ENCODE measurements around the gene FUT2. TPM values are rescaled to one million over a fixed set of nuclear protein-coding genes. Genes with fewer than 3 reads are reported as not detected.

Gene FUT2
- total RNA-seq, 1 donor from 2014 or later = 1.5 TPM

DNA sequence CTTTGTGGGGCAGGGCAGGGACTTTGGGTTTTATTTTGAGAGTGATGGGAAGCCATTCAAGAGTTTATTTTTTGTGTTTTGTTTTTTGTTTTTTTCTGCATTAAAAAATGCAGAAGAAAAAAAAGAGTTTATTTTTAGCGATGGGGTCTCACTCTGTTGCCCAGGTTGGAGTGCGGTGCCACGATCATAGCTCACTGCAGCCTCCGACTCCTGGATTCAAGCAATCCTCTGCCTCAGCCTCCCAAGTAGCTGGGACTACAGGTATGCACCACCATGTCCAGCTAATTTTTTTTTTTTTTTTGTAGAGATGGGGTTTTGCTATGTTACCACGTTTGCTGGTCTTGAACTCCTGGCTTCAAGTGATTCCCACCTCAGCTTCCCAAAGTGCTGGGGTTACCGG, 37.3 kb upstream of the FUT2 start:
- TF ChIP-seq, protein P1, sequence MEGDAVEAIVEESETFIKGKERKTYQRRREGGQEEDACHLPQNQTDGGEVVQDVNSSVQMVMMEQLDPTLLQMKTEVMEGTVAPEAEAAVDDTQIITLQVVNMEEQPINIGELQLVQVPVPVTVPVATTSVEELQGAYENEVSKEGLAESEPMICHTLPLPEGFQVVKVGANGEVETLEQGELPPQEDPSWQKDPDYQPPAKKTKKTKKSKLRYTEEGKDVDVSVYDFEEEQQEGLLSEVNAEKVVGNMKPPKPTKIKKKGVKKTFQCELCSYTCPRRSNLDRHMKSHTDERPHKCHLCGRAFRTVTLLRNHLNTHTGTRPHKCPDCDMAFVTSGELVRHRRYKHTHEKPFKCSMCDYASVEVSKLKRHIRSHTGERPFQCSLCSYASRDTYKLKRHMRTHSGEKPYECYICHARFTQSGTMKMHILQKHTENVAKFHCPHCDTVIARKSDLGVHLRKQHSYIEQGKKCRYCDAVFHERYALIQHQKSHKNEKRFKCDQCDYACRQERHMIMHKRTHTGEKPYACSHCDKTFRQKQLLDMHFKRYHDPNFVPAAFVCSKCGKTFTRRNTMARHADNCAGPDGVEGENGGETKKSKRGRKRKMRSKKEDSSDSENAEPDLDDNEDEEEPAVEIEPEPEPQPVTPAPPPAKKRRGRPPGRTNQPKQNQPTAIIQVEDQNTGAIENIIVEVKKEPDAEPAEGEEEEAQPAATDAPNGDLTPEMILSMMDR (IDR thresholded peaks at IDR 0.05; ENCODE audit: unreplicated experiment) = no peak
- H3K4me3 Mint-ChIP-seq (ENCODE audit: unreplicated experiment) = no peak overlapping the region
- H3K4me1 Mint-ChIP-seq (ENCODE audit: unreplicated experiment) = peaks cover 5% of the 10 kb centered on the region
- no peaks in the 10 kb centered on the region for H3K36me3 Mint-ChIP-seq (ENCODE audit: low read depth, unreplicated experiment)
- H3K9me3 Mint-ChIP-seq (ENCODE audit: unreplicated experiment) = no peaks in the 10 kb centered on the region
- H3K27ac Mint-ChIP-seq (ENCODE audit: unreplicated experiment) = no peak overlapping the region
- DNase-seq (ENCODE audit: low spot score) = no peak
- H3K27me3 Mint-ChIP-seq (ENCODE audit: unreplicated experiment) = peaks cover 5% of the 10 kb centered on the region

DNA sequence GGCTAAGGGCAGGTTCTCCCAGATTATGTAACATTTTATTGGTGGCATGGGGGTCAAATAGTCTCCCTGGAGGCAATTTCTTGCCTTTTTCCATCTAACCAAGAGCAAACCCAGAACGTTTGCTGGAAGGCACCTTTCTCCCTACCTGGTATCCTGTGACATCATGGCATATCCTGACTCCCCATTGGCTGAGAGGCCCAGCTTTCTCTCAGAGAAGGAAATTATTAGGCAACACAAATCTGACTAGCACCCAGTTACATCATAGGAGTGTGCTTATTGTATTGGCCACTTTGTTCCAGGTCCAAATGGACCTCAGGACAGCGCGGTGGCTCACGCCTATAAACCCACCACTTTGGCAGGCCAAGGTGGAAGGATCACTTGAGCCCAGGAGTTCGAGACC, 36.0 kb upstream of the FUT2 start:
- Mint-ChIP-seq H3K4me3 (ENCODE audit: unreplicated experiment) (no peak overlapping the region), H3K9me3 (ENCODE audit: unreplicated experiment) (no peaks in the 10 kb centered on the region), H3K4me1 (ENCODE audit: unreplicated experiment) (peaks cover 5% of the 10 kb centered on the region), H3K27ac (ENCODE audit: unreplicated experiment) (no peak overlapping the region), H3K27me3 (ENCODE audit: unreplicated experiment) (peaks cover 5% of the 10 kb centered on the region), H3K36me3 (ENCODE audit: low read depth, unreplicated experiment) (no peaks in the 10 kb centered on the region)
- DNase-seq (ENCODE audit: low spot score) = no peak
- TF ChIP-seq, protein P1 (IDR thresholded peaks at IDR 0.05; ENCODE audit: unreplicated experiment) = no peak

DNA sequence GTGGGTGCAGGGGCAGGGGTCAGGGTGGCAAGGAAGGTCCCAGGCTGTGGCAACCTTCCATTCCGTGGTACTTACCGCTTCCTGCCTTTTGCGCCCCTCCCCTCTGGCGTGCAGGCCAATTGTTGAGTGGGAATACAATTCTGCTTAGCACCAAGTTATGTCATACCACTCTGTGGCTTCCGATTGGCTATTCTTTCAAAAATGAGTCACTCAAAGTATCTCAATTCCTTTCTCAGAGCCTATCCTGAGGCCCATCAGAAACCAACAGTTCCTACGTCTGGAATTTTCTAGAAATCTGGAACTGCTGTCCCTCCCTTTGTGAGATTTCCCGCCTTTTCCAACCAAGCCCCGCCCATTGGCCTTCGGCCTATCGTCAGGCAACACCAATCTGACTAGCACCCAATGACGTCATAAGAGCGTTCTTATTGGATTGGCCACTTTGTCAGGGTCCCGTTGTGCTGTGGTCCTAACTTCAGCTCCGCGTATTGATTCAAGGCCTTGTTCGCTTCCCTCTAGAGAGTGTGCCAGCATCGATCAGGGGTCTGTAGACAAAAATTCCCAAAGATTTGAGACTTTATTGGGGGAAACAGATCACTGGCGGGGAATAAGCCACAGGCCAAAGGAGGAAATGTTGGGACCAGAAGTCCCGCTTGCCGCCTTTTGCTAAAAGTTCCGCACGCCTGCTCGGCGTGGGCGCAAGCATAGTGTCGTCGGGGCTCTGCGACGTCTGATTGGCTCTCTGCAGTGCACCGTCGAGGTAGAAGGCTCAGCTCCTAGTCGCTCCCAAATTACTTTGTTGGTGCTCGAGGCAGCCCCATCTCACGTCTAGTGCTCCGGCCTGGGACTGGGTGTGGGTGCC, 34.7 kb upstream of the FUT2 start:
- Mint-ChIP-seq H3K9me3 (ENCODE audit: unreplicated experiment) (no peaks in the 10 kb centered on the region), H3K27ac (ENCODE audit: unreplicated experiment) (no peak overlapping the region), H3K4me1 (ENCODE audit: unreplicated experiment) (peaks cover 5% of the 10 kb centered on the region), H3K4me3 (ENCODE audit: unreplicated experiment) (no peak overlapping the region), H3K27me3 (ENCODE audit: unreplicated experiment) (peaks cover 7% of the 10 kb centered on the region), H3K36me3 (ENCODE audit: low read depth, unreplicated experiment) (no peaks in the 10 kb centered on the region)
- peak; percentile 41 for DNase-seq (ENCODE audit: low spot score)
- TF ChIP-seq, protein P1 (IDR thresholded peaks at IDR 0.05; ENCODE audit: unreplicated experiment) = no peak

DNA sequence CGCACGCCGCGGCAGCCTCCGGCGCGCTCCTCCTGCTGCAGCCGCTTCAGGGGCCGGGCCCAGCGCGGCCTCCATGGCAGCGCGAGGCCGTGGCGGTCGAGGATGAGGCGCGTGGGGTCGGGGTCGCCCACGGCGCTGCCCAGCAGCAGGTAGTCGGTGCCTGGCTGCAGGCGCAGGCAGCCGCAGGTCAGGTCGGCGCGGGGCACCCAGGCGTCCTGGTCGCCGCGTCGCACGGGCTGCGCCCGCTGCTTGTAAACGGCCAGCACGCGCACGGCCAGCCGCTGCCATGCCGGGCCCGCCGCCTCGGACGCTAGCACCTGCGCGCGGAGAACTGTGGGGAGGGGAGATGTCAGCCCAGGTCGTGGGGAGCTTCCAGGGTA, 34.1 kb upstream of the FUT2 start:
- H3K36me3 Mint-ChIP-seq (ENCODE audit: low read depth, unreplicated experiment) = no peaks in the 10 kb centered on the region
- DNase-seq (ENCODE audit: low spot score) = no peak
- peaks cover 7% of the 10 kb centered on the region for H3K27me3 Mint-ChIP-seq (ENCODE audit: unreplicated experiment)
- H3K4me1 Mint-ChIP-seq (ENCODE audit: unreplicated experiment) = peaks cover 4% of the 10 kb centered on the region
- no peak overlapping the region for H3K4me3 Mint-ChIP-seq (ENCODE audit: unreplicated experiment)
- H3K9me3 Mint-ChIP-seq (ENCODE audit: unreplicated experiment) = no peaks in the 10 kb centered on the region
- TF ChIP-seq, protein P1 (IDR thresholded peaks at IDR 0.05; ENCODE audit: unreplicated experiment) = no peak
- H3K27ac Mint-ChIP-seq (ENCODE audit: unreplicated experiment) = no peak overlapping the region

DNA sequence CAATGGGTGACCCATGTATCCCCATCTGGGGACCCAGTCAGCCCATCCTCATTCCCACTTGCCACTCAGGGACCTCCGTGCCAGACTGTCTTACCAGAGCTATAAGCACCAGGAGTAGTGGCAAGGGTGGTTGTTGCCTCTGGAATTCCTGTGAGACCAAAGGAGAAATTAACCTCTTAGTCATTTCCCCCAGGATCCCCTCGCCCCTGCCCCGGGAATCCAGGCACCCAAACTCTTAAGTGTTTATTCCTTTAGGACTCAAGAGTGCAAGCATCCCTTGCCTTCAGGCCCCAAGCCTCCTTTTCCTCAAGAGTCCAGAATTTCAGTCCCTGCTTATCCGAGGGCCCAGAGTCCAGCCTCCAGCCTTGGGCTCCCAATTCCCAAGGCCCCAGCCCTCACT, 32.1 kb upstream of the FUT2 start:
- DNase-seq (ENCODE audit: low spot score) = no peak
- H3K27ac Mint-ChIP-seq (ENCODE audit: unreplicated experiment) = no peak overlapping the region
- H3K4me3 Mint-ChIP-seq (ENCODE audit: unreplicated experiment) = no peak overlapping the region
- H3K27me3 Mint-ChIP-seq (ENCODE audit: unreplicated experiment) = peaks cover 7% of the 10 kb centered on the region
- H3K4me1 Mint-ChIP-seq (ENCODE audit: unreplicated experiment) = no peaks in the 10 kb centered on the region
- no peaks in the 10 kb centered on the region for H3K9me3 Mint-ChIP-seq (ENCODE audit: unreplicated experiment)
- TF ChIP-seq, protein P1 (IDR thresholded peaks at IDR 0.05; ENCODE audit: unreplicated experiment) = no peak
- no peaks in the 10 kb centered on the region for H3K36me3 Mint-ChIP-seq (ENCODE audit: low read depth, unreplicated experiment)

Data from endothelial cell (in vitro differentiated cells).